HEK293T (cell line): ENCODE measurements around the gene RIOK2.
"Not testable (repeated sequence)": the region's sequence is repeated elsewhere in the genome, so short reads cannot be mapped to it uniquely, and the experiment has no call there.

Experiments used
- CTCF ChIA-PET: fragments of 350-600 bp; formaldehyde crosslinking; extraction: SDS; loops from one replicate; lab custom pipeline; 2021; ENCODE audit warnings: antibody characterized with exemption, inconsistent platforms; lab: Yijun Ruan, JAX
- POLR2A ChIA-PET: fragments of 350-600 bp; formaldehyde crosslinking; extraction: SDS; loops from one replicate; lab custom pipeline; 2020; ENCODE audit warnings: antibody characterized with exemption, inconsistent platforms; lab: Yijun Ruan, JAX
- DNase-seq: peaks from one replicate; pipeline ENCODE4 v3.0.0; 2012; ENCODE audit warnings: mixed read lengths; ENCODE audit errors: extremely low spot score
- ARNT ChIP-seq: fragments of 450-650 bp; IDR thresholded peaks from 2 replicates; pipeline ENCODE4 v1.6.1; 2017; ENCODE audit warnings: mild to moderate bottlenecking
- BHLHE40 ChIP-seq: fragments of 450-650 bp; IDR thresholded peaks from 2 replicates; pipeline ENCODE4 v1.6.1; 2016; ENCODE audit warnings: mild to moderate bottlenecking, moderate library complexity, borderline replicate concordance
- CTBP1 ChIP-seq: fragments of 450-650 bp; IDR thresholded peaks from 2 replicates; pipeline ENCODE4 v1.6.1; 2016; ENCODE audit warnings: borderline replicate concordance
- ELF4 ChIP-seq: fragments of 450-650 bp; IDR thresholded peaks from 2 replicates; pipeline ENCODE4 v1.6.1; 2017; ENCODE audit warnings: antibody characterized with exemption
- FOXA1 ChIP-seq: fragments of 450-650 bp; IDR thresholded peaks from 2 replicates; pipeline ENCODE4 v1.6.1; 2016; ENCODE audit warnings: mild to moderate bottlenecking
- FOXK2 ChIP-seq: fragments of 450-650 bp; IDR thresholded peaks from 2 replicates; pipeline ENCODE4 v1.6.1; 2016; ENCODE audit warnings: mild to moderate bottlenecking
- FOXM1 ChIP-seq: fragments of 450-650 bp; IDR thresholded peaks from 2 replicates; pipeline ENCODE4 v1.6.1; 2017; ENCODE audit warnings: mild to moderate bottlenecking, borderline replicate concordance
- HDGF ChIP-seq: fragments of 450-650 bp; IDR thresholded peaks from 2 replicates; pipeline ENCODE4 v1.6.1; 2017; ENCODE audit warnings: antibody characterized with exemption, borderline replicate concordance
- L3MBTL2 ChIP-seq: fragments of 450-650 bp; conservative IDR thresholded peaks from 2 replicates; pipeline ENCODE4 v1.6.1; 2016; ENCODE audit warnings: mild to moderate bottlenecking
- LEF1 ChIP-seq: fragments of 450-650 bp; IDR thresholded peaks from 2 replicates; pipeline ENCODE4 v1.6.1; 2017; ENCODE audit warnings: mild to moderate bottlenecking, borderline replicate concordance
- NFRKB ChIP-seq: fragments of 450-650 bp; IDR thresholded peaks from 2 replicates; pipeline ENCODE4 v1.6.1; 2016; ENCODE audit warnings: mild to moderate bottlenecking, moderate library complexity
- SP1 ChIP-seq: fragments of 450-650 bp; IDR thresholded peaks from 2 replicates; pipeline ENCODE4 v1.6.1; 2017
- SUZ12 ChIP-seq: fragments of 450-650 bp; IDR thresholded peaks from 2 replicates; pipeline ENCODE4 v1.6.1; 2016; ENCODE audit warnings: mild to moderate bottlenecking
- TARDBP ChIP-seq: fragments of 450-650 bp; IDR thresholded peaks from 2 replicates; pipeline ENCODE4 v1.6.1; 2016
- ZNF384 ChIP-seq: fragments of 450-650 bp; IDR thresholded peaks from 2 replicates; pipeline ENCODE4 v1.6.1; 2016
- TF ChIP-seq, protein P1 (sequence below): fragments of 450-650 bp; IDR thresholded peaks from 2 replicates; pipeline ENCODE4 v1.6.1; 2016

Gene RIOK2

DNA sequence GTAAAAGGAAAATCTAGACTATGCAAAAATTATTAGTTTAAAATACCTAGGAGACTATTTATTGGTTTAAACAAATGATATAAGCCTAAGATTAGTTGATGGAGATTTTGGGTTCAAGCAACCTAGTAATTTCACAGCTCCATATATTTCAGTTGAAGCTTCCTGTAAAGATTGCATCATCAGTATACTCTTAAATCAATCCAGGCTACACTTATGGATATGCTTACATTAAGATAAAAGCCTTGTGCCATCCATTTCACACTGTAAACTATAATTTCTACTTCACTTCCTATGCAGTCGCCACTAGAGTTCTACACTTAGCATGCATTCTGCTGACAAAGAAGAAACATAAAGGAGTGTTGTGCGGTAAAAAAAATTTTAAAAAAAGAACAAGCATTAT, 33.3 kb downstream of the RIOK2 start:
- TF ChIP-seq, protein P1, sequence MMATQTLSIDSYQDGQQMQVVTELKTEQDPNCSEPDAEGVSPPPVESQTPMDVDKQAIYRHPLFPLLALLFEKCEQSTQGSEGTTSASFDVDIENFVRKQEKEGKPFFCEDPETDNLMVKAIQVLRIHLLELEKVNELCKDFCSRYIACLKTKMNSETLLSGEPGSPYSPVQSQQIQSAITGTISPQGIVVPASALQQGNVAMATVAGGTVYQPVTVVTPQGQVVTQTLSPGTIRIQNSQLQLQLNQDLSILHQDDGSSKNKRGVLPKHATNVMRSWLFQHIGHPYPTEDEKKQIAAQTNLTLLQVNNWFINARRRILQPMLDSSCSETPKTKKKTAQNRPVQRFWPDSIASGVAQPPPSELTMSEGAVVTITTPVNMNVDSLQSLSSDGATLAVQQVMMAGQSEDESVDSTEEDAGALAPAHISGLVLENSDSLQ: no peak
- TF ChIP-seq SP1 (no peak), ZNF384 (no peak), SUZ12 (no peak), ARNT (no peak), L3MBTL2 (no peak), NFRKB (no peak), TARDBP (no peak), BHLHE40 (no peak), FOXA1 (no peak), LEF1 (no peak), CTBP1 (no peak), FOXK2 (no peak)
- ChIA-PET POLR2A (interaction anchor here (0.7 kb wide), 1 partner anchor 317 kb away, joined by 3 read pairs; no protein-coding TSS in a partner anchor), CTCF (interaction anchor here (0.6 to 2.0 kb wide), 2 partner anchors 12 to 397 kb away, joined by 3 to 5 read pairs; no protein-coding TSS in a partner anchor)
- DNase-seq: no peak

DNA sequence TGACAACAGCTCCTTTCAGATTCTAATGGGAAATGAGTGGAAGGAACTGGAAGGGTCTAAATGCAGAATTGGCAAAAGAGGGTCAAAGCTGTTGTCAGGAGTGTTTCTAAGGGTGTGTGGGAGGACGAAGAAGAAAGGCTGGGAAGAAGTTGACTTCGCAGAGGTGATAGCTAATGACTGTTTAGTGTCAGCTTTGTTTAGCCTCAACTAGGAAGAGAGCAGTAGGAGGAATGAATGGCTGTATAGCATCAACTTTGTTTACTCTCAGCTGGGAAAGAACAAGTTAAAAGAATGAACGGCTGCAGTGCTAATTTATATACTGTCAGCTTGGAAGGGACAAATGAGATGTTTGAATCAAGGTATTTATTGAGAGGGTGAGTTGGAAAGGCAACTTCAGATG, 34.8 kb downstream of the RIOK2 start:
- POLR2A ChIA-PET: no interaction called here
- no peak for TF ChIP-seq TARDBP
- TF ChIP-seq ARNT: no peak
- no peak for TF ChIP-seq CTBP1
- TF ChIP-seq NFRKB: no peak
- TF ChIP-seq L3MBTL2: no peak
- no peak for TF ChIP-seq FOXM1
- TF ChIP-seq FOXK2: no peak
- TF ChIP-seq SUZ12: no peak
- no peak for TF ChIP-seq ZNF384
- CTCF ChIA-PET: interaction anchor here (0.7 to 2.0 kb wide), 3 partner anchors 13 to 280 kb away, joined by 3 to 5 read pairs (median 4); no protein-coding TSS in a partner anchor
- DNase-seq: no peak

DNA sequence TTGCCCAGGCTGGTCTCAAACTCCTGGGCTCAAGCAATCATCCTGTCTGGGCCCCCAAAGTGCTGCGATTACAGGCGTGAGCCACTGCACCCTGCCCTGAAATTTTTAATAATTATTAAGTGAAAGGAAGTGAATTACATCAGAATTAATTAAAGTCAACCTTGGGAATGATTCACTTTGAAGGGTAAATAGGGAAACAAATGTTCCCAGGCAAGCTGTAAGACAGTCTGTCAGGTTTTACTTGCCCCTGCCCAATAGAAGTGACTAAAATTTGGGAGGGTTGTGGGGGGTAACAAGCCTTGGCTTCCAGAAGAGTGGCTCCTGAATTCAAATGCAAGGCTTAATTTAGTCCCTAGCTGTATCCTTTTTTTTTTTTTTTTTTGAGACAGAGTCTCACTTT, 39.3 kb downstream of the RIOK2 start:
- ChIA-PET CTCF (interaction anchor here (1.5 to 2.7 kb wide), 3 partner anchors 146 to 275 kb away, joined by 3 to 21 read pairs (median 16); no protein-coding TSS in a partner anchor), POLR2A (no interaction called here)
- DNase-seq: no peak
- TF ChIP-seq L3MBTL2 (no peak), CTBP1 (no peak)

DNA sequence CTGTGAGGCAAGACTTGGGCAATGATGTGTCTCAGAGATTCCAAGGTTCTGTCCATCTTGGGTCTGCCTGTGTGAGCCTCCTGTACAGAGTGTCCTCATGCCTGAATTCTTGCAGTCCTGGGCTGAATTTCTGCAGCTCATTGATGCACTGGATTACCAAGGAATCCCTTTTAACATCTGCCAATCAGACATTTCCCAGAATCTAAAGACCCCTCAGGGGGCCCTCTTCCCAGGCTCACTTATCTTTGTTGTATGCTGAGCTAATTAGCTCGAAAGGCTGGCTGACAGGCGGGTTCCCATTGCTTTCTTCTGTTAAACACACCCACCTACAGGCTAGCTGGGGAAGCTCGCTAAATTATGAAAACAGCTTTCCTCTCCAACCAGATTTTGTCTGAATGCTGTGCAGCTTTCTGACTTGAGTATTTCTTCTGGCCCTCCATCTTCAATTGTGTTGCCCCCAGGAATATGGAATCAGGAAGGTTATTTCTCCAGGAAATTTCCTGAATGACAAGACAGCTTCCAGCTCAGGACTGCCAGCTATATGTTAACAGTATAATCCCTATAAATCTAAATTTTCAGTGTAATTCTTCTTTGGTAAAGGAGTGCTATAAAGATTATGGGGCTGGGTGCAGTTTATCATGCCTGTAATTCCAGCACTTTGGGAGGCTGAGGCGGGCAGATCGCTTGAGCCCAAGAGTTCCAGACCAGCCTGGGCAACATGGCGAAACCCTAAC, 40.4 kb downstream of the RIOK2 start, which contains the start of gene LIX1:
Gene LIX1, minus strand, starts transcription at position 91 of the 734 bp plus-strand sequence. Its CDS starts 35 bp downstream, at position 56.
- ChIA-PET CTCF (interaction anchor here (0.5 to 2.7 kb wide), 21 partner anchors 8 to 494 kb away, joined by 3 to 21 read pairs (median 4); no protein-coding TSS in a partner anchor), POLR2A (interaction anchor here (0.9 kb wide), 1 partner anchor 81 kb away, joined by 4 read pairs; no protein-coding TSS in a partner anchor)
- DNase-seq: peak; percentile 68
- TF ChIP-seq, protein P1: peak; percentile 54
- TF ChIP-seq ZNF384 (no peak), CTBP1 (no peak), L3MBTL2 (no peak), ELF4 (no peak), SP1 (no peak)

DNA sequence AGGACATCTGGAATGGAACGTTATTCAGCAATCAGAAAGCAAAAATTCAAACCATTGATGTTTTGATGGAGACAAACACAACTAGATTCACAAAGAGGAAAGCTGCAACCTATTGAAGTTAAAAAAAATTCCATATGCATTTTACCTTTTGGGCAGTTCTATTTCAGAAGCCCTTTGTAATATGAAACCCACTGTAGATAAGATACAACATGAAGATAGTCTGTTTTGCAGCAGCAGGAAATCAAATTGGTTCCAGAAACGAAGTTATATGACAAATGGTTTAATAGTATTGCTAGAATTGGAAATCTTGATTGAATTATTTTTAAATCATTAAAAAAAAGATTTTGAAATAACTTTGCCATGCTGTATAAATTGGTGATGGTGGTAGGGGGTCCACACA, 41.5 kb downstream of the RIOK2 start:
- no peak for DNase-seq
- TF ChIP-seq FOXM1: no peak
- TF ChIP-seq HDGF: no peak
- no peak for TF ChIP-seq SP1
- TF ChIP-seq NFRKB: no peak
- no peak for TF ChIP-seq ARNT
- no peak for TF ChIP-seq ELF4
- no peak for TF ChIP-seq TARDBP
- TF ChIP-seq L3MBTL2: no peak
- TF ChIP-seq ZNF384: no peak
- TF ChIP-seq CTBP1: no peak
- no peak for TF ChIP-seq FOXA1
- ChIA-PET CTCF (interaction anchor here (0.7 to 2.7 kb wide), 4 partner anchors 11 to 389 kb away, joined by 3 to 21 read pairs (median 8); no protein-coding TSS in a partner anchor), POLR2A (no interaction called here)

DNA sequence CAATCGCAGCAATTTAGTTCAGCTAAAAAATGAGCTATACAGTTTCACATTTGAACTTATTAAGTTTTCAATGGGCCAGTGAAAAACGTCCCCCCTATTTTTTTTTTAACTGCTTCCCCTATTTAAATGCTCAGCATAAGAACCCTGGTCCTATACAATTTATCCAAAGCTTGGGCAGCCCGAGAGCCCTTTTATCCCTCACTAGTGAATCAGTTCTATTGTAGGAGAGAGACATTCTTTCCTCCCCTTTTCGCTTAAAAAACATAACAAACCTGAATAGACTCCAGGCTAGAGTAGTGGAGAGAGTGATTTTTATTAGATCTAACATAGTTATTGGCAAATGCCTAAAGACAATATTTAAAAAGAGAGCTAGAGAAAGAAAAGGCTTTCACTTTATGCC, 42.0 kb downstream of the RIOK2 start:
- TF ChIP-seq CTBP1: no peak
- no peak for TF ChIP-seq NFRKB
- DNase-seq: no peak
- CTCF ChIA-PET: interaction anchor here (0.6 to 2.7 kb wide), 4 partner anchors 97 to 389 kb away, joined by 3 to 21 read pairs (median 7); no protein-coding TSS in a partner anchor
- POLR2A ChIA-PET: no interaction called here

DNA sequence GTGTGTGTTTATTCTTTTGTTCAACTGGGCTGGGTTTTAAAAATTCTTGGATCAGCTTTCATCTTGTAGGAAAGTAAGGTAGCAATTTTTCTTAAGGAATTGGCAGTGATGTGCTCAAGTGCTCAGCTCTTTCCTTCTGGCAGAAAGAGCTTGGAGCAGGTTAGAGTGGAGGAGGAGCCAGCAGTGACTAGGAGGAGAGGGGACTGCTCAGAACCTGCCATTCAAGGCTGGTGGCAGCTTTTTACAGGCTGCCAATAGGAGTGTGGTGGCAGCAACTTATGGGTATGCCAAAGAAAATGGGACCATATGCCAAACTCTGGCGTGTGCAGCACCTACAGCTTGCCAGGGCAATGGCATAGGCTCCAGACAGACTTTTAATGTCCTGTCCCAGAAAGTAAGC, 42.8 kb downstream of the RIOK2 start:
- POLR2A ChIA-PET, DNase-seq: not testable (repeated sequence)
- CTCF ChIA-PET: interaction anchor here (0.5 to 1.0 kb wide), 4 partner anchors 59 to 269 kb away, joined by 3 to 4 read pairs (median 3); no protein-coding TSS in a partner anchor

DNA sequence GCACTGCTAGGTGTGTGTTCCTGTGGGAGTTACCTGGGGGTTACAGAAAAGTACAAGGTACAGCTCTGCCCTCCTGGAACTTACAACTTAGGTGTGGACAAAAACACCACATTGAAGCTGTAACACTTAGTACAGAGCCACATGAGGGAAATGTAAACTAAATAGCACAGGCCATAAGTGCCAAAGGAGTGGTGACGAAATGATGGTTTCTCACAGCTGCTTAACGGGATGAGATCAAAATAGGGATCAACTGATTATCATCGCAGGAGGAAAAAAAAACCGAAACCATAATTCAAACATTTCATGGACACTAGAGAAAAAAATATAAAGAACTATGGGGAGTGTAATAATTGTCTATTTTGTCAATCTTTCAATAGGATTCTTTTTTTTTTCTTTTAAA, 46.6 kb downstream of the RIOK2 start:
- TF ChIP-seq L3MBTL2 (no peak), LEF1 (no peak), FOXM1 (no peak)
- ChIA-PET CTCF (interaction anchor here (1.9 kb wide), 1 partner anchor 267 kb away, joined by 4 read pairs; no protein-coding TSS in a partner anchor), POLR2A (no interaction called here)
- no peak for DNase-seq
